Endothelial cell of umbilical vein (primary cell): ENCODE results near the gene BTN3A1. TPM values are rescaled to one million over a fixed set of nuclear protein-coding genes. Genes with fewer than 3 reads are reported as not detected.
A peak's percentile ranks its signal among the peaks of the same experiment; 100 is the strongest.

Experiments used
- BruUV-seq: library from RNA; stranded (reverse); fragments of 400-500 nt; replicated peaks from 2 replicates; lab custom pipeline; 2021; lab: Mats Ljungman, UMichigan
- CTCF ChIA-PET: fragments of 300-600, 350-600 bp; sonication (Branson Sonifier 250); formaldehyde crosslinking; loops from one replicate; lab custom pipeline; 2021; ENCODE audit warnings: antibody characterized with exemption, inconsistent platforms; lab: Charles Lee
- POLR2A ChIA-PET: fragments of 300-600, 350-600 bp; sonication (Branson Sonifier 250); formaldehyde crosslinking; loops from one replicate; lab custom pipeline; 2021; ENCODE audit warnings: antibody characterized with exemption, inconsistent platforms; lab: Charles Lee
- DNase-seq: peaks from one replicate; pipeline ENCODE4 v3.0.0-alpha.2; 2011; ENCODE audit warnings: low read depth, low spot score
- FAIRE-seq: peaks from 2 replicates; lab custom pipeline; 2011; peaks lifted over from hg19 to GRCh38; lab: Jason Lieb, UNC
- H2AFZ ChIP-seq: 2 replicates; pipeline ENCODE4 v1.6.0; 2012; ENCODE audit warnings: low read depth, low read length, control low read depth, inconsistent platforms
- H3K27ac ChIP-seq: 2 replicates; pipeline ENCODE4 v1.5.1; 2011; ENCODE audit warnings: low read depth, mild to moderate bottlenecking, control low read depth, low read length, moderate library complexity; ENCODE audit not compliant: insufficient read depth
- H3K27me3 ChIP-seq, 2 experiments: 2 replicates each; pipeline versions ENCODE4 v1.6.0 to v1.6.1; 2011; ENCODE audit warnings: low read length in 2 of 2, mixed read lengths in 1 of 2; ENCODE audit not compliant: control insufficient read depth in 2 of 2, insufficient read depth in 2 of 2
- H3K36me3 ChIP-seq, 2 experiments: 2 replicates in 1 of 2; 3 replicates in 1 of 2; pipeline ENCODE4 v1.5.1; 2011; ENCODE audit warnings: low read length in 2 of 2, mild to moderate bottlenecking in 1 of 2, moderate library complexity in 1 of 2; ENCODE audit not compliant: control insufficient read depth in 2 of 2, insufficient read depth in 2 of 2; ENCODE audit errors: extremely low read depth in 1 of 2
- H3K4me1 ChIP-seq: 3 replicates; pipeline ENCODE4 v1.5.1; 2011; ENCODE audit warnings: mild to moderate bottlenecking, low read length; ENCODE audit not compliant: control insufficient read depth, insufficient read depth; ENCODE audit errors: extremely low read depth
- H3K4me2 ChIP-seq: 2 replicates; pipeline ENCODE4 v1.6.1; 2011; ENCODE audit warnings: low read length, control low read depth, mixed read lengths; ENCODE audit not compliant: insufficient read depth
- H3K4me3 ChIP-seq, 3 experiments: fragments of 200-600 bp in 1 of 3; sonication (generic), shearing (Covaris generic) in 1 of 3; replicated peaks in 1 of 3; 2 replicates each; pipeline ENCODE4 v1.5.1; 2011 to 2016; ENCODE audit warnings: control low read depth in 3 of 3, low read length in 3 of 3, mild to moderate bottlenecking in 2 of 3, inconsistent platforms in 1 of 3, low read depth in 1 of 3, moderate library complexity in 1 of 3; ENCODE audit not compliant: insufficient read depth in 1 of 3
- H3K79me2 ChIP-seq: 2 replicates; pipeline ENCODE4 v1.6.0; 2012; ENCODE audit warnings: low read length, inconsistent platforms; ENCODE audit not compliant: control insufficient read depth, insufficient read depth
- H3K9ac ChIP-seq: replicated peaks from 2 replicates; pipeline ENCODE3; 2011; ENCODE audit warnings: low read length, control low read depth; ENCODE audit not compliant: insufficient read depth; ENCODE audit errors: extremely low read depth
- H3K9me1 ChIP-seq: replicated peaks from 3 replicates; pipeline ENCODE4 v1.6.0; 2011; ENCODE audit warnings: mild to moderate bottlenecking, low read length; ENCODE audit not compliant: control insufficient read depth, insufficient read depth; ENCODE audit errors: extremely low read depth
- H3K9me3 ChIP-seq: replicated peaks from 2 replicates; pipeline ENCODE4 v1.5.1; 2012; ENCODE audit warnings: low read length, inconsistent platforms; ENCODE audit not compliant: control insufficient read depth, insufficient read depth
- H4K20me1 ChIP-seq: replicated peaks from 2 replicates; pipeline ENCODE3; 2011; ENCODE audit warnings: mild to moderate bottlenecking, low read length; ENCODE audit not compliant: control insufficient read depth, insufficient read depth; ENCODE audit errors: extremely low read depth
- CTCF ChIP-seq, 2 donors: IDR thresholded peaks; 1 replicate in 1 of 2; 2 replicates in 1 of 2; pipeline ENCODE4 v1.5.1; 2011; ENCODE audit warnings: low read length in 2 of 2, mild to moderate bottlenecking in 2 of 2, moderate library complexity in 2 of 2, control low read depth in 1 of 2, inconsistent platforms in 1 of 2, low read depth in 1 of 2; ENCODE audit not compliant: insufficient read depth in 1 of 2; ENCODE audit errors: extremely low read depth in 1 of 2
- EZH2 ChIP-seq: IDR thresholded peaks from 2 replicates; pipeline ENCODE4 v1.6.1; 2012; ENCODE audit warnings: borderline replicate concordance, low read depth, mild to moderate bottlenecking, moderate library complexity, low read length, inconsistent platforms; ENCODE audit not compliant: severe bottlenecking
- FOS ChIP-seq: IDR thresholded peaks from 2 replicates; pipeline ENCODE4 v1.6.1; 2011; ENCODE audit warnings: mild to moderate bottlenecking, low read length, moderate library complexity, borderline replicate concordance; ENCODE audit not compliant: insufficient read depth
- GATA2 ChIP-seq: IDR thresholded peaks from 2 replicates; pipeline ENCODE4 v1.7.0; 2011; ENCODE audit warnings: low read depth, mild to moderate bottlenecking, moderate library complexity, mixed read lengths, low read length; ENCODE audit not compliant: insufficient read length, insufficient read depth
- JUN ChIP-seq: IDR thresholded peaks from 2 replicates; pipeline ENCODE4 v1.6.1; 2011; ENCODE audit warnings: borderline replicate concordance, low read depth; ENCODE audit not compliant: insufficient read length, insufficient read depth
- MAX ChIP-seq: IDR thresholded peaks from 2 replicates; pipeline ENCODE4 v1.6.1; 2011; ENCODE audit not compliant: insufficient read depth, insufficient read length
- MYC ChIP-seq: IDR thresholded peaks from one replicate; pipeline ENCODE4 v1.6.1; 2011; ENCODE audit warnings: mild to moderate bottlenecking, low read depth, low read length
- POLR2A ChIP-seq: IDR thresholded peaks from 2 replicates; pipeline ENCODE4 v1.6.1; 2012; ENCODE audit warnings: low read depth, mild to moderate bottlenecking, control low read depth, low read length
- POLR2AphosphoS5 ChIP-seq: IDR thresholded peaks from 2 replicates; pipeline ENCODE4 v1.6.1; 2012; ENCODE audit warnings: low read depth, mild to moderate bottlenecking, control low read depth, low read length, moderate library complexity; ENCODE audit not compliant: insufficient read depth
- dilution Hi-C: fragments of 300-500 bp; cut with MboI; formaldehyde crosslinking; loops from one replicate; pipeline ENCODE4 v1.15.0; 2019; ENCODE audit warnings: low sequenced_read_pairs; ENCODE audit not compliant: extremely low pct_ligation_motif_present
- intact Hi-C: fragments of 100-400 bp; cut with micrococcal nuclease; formaldehyde crosslinking; loops from one replicate; pipeline ENCODE4 v1.10.0; 2022
- polyA plus RNA-seq, 4 experiments: library from polyadenylated mRNA; depleted of rRNA in 3 of 4; stranded (reverse) in 3 of 4; unstranded in 1 of 4; fragments of >200 nt; gene quantifications; 2 replicates each; pipeline versions ENCODE4 v1.2.1 to v1.2.3, GENCODE V29; 2011 to 2012; ENCODE audit warnings: missing spikeins in 1 of 4
- total RNA-seq: library from RNA; stranded (reverse); gene quantifications from 2 replicates; pipeline ENCODE4 v1.2.3, GENCODE V29; 2021

The BTN3A1 gene
- total and polyA plus RNA-seq, 2 donors (not counting 3 experiments of a cell fraction or from before 2014, with no cell fraction given) = 7.6 to 12.1 TPM

DNA sequence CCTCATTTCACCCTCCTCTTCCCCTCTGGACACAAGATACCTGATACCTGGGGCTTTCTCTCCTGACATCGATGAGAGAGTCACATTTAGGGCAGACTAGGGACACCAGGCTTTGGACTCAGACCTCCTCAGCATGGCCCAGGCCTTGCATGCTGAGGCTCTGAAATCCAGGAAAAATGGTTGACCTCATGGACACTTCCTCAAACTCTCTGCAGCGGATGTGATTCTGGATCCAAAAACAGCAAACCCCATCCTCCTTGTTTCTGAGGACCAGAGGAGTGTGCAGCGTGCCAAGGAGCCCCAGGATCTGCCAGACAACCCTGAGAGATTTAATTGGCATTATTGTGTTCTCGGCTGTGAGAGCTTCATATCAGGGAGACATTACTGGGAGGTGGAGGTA is 10.9 kb downstream of the BTN3A1 start:
- Histone ChIP-seq H2AFZ (peak overlapping the region; percentile 34), H3K4me1 (peaks cover 19% of the 10 kb centered on the region), H3K4me2 (peak overlapping the region; percentile 21), H3K9me1 (no peaks in the 10 kb centered on the region), H3K9ac (no peak overlapping the region), H3K4me3 (no peak overlapping the region), H3K79me2 (no peaks in the 10 kb centered on the region), H4K20me1 (no peaks in the 10 kb centered on the region), H3K27ac (no peak overlapping the region), H3K9me3 (no peaks in the 10 kb centered on the region), H3K36me3 (no peaks in the 10 kb centered on the region), H3K27me3 (no peaks in the 10 kb centered on the region)
- FAIRE-seq (peak; percentile 77), DNase-seq (peak; percentile 65)
- TF ChIP-seq POLR2AphosphoS5 = peak; percentile 13
- TF ChIP-seq MAX = no peak
- CTCF ChIA-PET = interaction anchor here (2.1 kb wide), 1 partner anchor 71 kb away, joined by 7 read pairs; no protein-coding TSS in a partner anchor
- intact Hi-C loops (no loop called here), dilution Hi-C loops (no loop called here)
- POLR2A ChIA-PET = no interaction called here
- no TSS peak for BruUV-seq

DNA sequence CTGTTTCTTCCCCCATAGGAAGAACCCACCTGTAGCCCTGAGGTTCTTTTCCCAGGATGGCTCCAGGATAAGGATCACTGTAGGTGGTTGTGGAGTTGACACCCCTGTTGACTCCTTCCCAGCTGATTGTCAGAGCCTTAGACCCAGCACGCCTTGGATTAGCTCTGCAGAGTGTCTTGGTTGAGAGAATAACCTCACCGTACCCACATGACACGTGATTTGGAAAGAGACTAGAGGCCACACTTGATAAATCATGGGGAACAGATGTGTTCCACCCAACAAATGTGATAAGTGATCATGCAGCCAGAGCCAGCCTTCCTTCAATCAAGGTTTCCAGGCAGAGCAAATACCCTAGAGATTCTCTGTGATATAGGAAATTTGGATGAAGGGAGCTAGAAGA is 12.2 kb downstream of the BTN3A1 start:
- Histone ChIP-seq H3K9ac (no peak overlapping the region), H3K9me1 (no peaks in the 10 kb centered on the region), H3K27me3 (no peaks in the 10 kb centered on the region), H3K4me1 (peaks cover 13% of the 10 kb centered on the region), H4K20me1 (no peaks in the 10 kb centered on the region), H3K4me3 (no peak overlapping the region), H3K36me3 (no peaks in the 10 kb centered on the region), H3K27ac (no peak overlapping the region), H3K79me2 (no peaks in the 10 kb centered on the region), H2AFZ (no peak overlapping the region), H3K9me3 (no peaks in the 10 kb centered on the region), H3K4me2 (no peak overlapping the region)
- DNase-seq (no peak), FAIRE-seq (no peak)
- ChIA-PET POLR2A (no interaction called here), CTCF (no interaction called here)
- intact Hi-C loops (no loop called here), dilution Hi-C loops (no loop called here)
- BruUV-seq = no TSS peak
- TF ChIP-seq FOS (no peak), CTCF (IDR thresholded peaks at IDR 0.05; ENCODE audit: extremely low read depth in 1 of 2, insufficient read depth in 1 of 2, low read depth in 1 of 2, low read length in 2 of 2) (no peak), GATA2 (no peak), POLR2AphosphoS5 (no peak), POLR2A (no peak), MAX (no peak), MYC (no peak), EZH2 (no peak), JUN (no peak)
